SK-N-SH (cell line): Measurements from ENCODE around the gene IGDCC3. TPM values are rescaled to one million over a fixed set of nuclear protein-coding genes. Genes with fewer than 3 reads are reported as not detected.

Experiments
- CTCF ChIA-PET: fragments of 300-600, 350-600 bp; formaldehyde crosslinking; extraction: SDS; loops from one replicate; lab custom pipeline; 2021; lab: Yijun Ruan, JAX
- POLR2A ChIA-PET: fragments of 350-600 bp; sonication (Branson Sonifier 250); formaldehyde crosslinking; extraction: SDS; loops from one replicate; lab custom pipeline; 2020; ENCODE audit warnings: antibody characterized with exemption, inconsistent platforms; lab: Yijun Ruan, JAX
- DNase-seq: peaks from one replicate; pipeline ENCODE4 v3.0.0; 2012
- H2AFZ ChIP-seq: fragments of 200-600 bp; sonication (generic); 2 replicates; pipeline ENCODE4 v1.8.1; 2016; ENCODE audit warnings: antibody characterized with exemption, mild to moderate bottlenecking, low read depth
- H3F3A ChIP-seq: fragments of 200-600 bp; sonication (generic); replicated peaks from 2 replicates; pipeline ENCODE3; 2016; ENCODE audit warnings: antibody characterized with exemption, mild to moderate bottlenecking; ENCODE audit not compliant: insufficient read depth
- H3K27ac ChIP-seq, 2 experiments: fragments of 200-500 bp in 1 of 2; fragments of 200-600 bp in 1 of 2; sonication (Bioruptor generic) in 1 of 2; sonication (generic), shearing (Covaris generic) in 1 of 2; 2 replicates each; pipeline versions ENCODE4 v1.5.1 to v1.6.1; 2014 to 2016; ENCODE audit warnings: low read depth in 2 of 2, inconsistent platforms in 1 of 2, low read length in 1 of 2, mild to moderate bottlenecking in 1 of 2, mixed read lengths in 1 of 2
- H3K27me3 ChIP-seq: fragments of 200-600 bp; sonication (generic), shearing (Covaris generic); 2 replicates; pipeline ENCODE4 v1.6.1; 2016; ENCODE audit warnings: mixed run types; ENCODE audit not compliant: insufficient read depth
- H3K36me3 ChIP-seq, 2 experiments: fragments of 200-500 bp in 1 of 2; fragments of 200-600 bp in 1 of 2; sonication (Bioruptor generic) in 1 of 2; sonication (generic) in 1 of 2; replicated peaks in 1 of 2; 2 replicates each; pipeline versions ENCODE3 to v1.5.1; 2014 to 2016; ENCODE audit warnings: low read length in 1 of 2, mild to moderate bottlenecking in 1 of 2; ENCODE audit not compliant: insufficient read depth in 2 of 2, control insufficient read depth in 1 of 2
- H3K4me1 ChIP-seq, 2 experiments: fragments of 200-500 bp in 1 of 2; fragments of 200-600 bp in 1 of 2; sonication (Bioruptor generic) in 1 of 2; sonication (generic), shearing (Covaris generic) in 1 of 2; 2 replicates each; pipeline versions ENCODE4 v1.5.1 to v1.6.1; 2014 to 2016; ENCODE audit warnings: low read depth in 1 of 2, low read length in 1 of 2, mixed run types in 1 of 2; ENCODE audit not compliant: insufficient read depth in 2 of 2, control insufficient read depth in 1 of 2
- H3K4me2 ChIP-seq: fragments of 200-600 bp; sonication (generic), shearing (Covaris generic); 2 replicates; pipeline ENCODE4 v1.6.1; 2017; ENCODE audit warnings: mixed run types
- H3K4me3 ChIP-seq, 2 experiments: fragments of 200-500 bp in 1 of 2; fragments of 200-600 bp in 1 of 2; sonication (Bioruptor generic) in 1 of 2; sonication (generic), shearing (Covaris generic) in 1 of 2; 2 replicates each; pipeline versions ENCODE4 v1.5.1 to v1.8.1; 2014 to 2016; ENCODE audit warnings: low read depth in 2 of 2, inconsistent platforms in 1 of 2, low read length in 1 of 2, mild to moderate bottlenecking in 1 of 2, mixed read lengths in 1 of 2, moderate library complexity in 1 of 2
- H3K79me2 ChIP-seq: fragments of 200-600 bp; sonication (generic); 2 replicates; pipeline ENCODE4 v1.8.1; 2017; ENCODE audit warnings: mild to moderate bottlenecking; ENCODE audit not compliant: insufficient read depth
- H3K9ac ChIP-seq: fragments of 200-600 bp; sonication (generic); 2 replicates; pipeline ENCODE4 v1.6.1; 2017; ENCODE audit warnings: mixed run types
- H3K9me2 ChIP-seq: fragments of 200-600 bp; sonication (generic); 2 replicates; pipeline ENCODE4 v1.6.1; 2017; ENCODE audit warnings: mixed run types
- H3K9me3 ChIP-seq: fragments of 200-600 bp; sonication (generic); 2 replicates; pipeline ENCODE4 v1.6.1; 2017; ENCODE audit warnings: mixed run types, mild to moderate bottlenecking, moderate library complexity
- H4K20me1 ChIP-seq: fragments of 200-600 bp; sonication (generic); 2 replicates; pipeline ENCODE4 v1.6.1; 2017; ENCODE audit warnings: mild to moderate bottlenecking, mixed run types; ENCODE audit not compliant: insufficient read depth
- CHD2 ChIP-seq: fragments of 150-350 bp; IDR thresholded peaks from 2 replicates; pipeline ENCODE4 v1.6.1; 2018; ENCODE audit warnings: low read length; ENCODE audit not compliant: partially characterized antibody
- FOSL2 ChIP-seq: IDR thresholded peaks from 2 replicates; pipeline ENCODE4 v1.4.0; 2012; ENCODE audit warnings: low read depth, mild to moderate bottlenecking, moderate library complexity, borderline replicate concordance
- FOXM1 ChIP-seq: IDR thresholded peaks from 2 replicates; pipeline ENCODE4 v1.4.0; 2012; ENCODE audit warnings: low read depth, mild to moderate bottlenecking
- GABPA ChIP-seq: IDR thresholded peaks from 2 replicates; pipeline ENCODE4 v1.4.0; 2012; ENCODE audit warnings: low read depth, mild to moderate bottlenecking
- MEF2A ChIP-seq: IDR thresholded peaks from 2 replicates; pipeline ENCODE4 v1.4.0; 2012; ENCODE audit warnings: low read depth, borderline replicate concordance
- MXI1 ChIP-seq: IDR thresholded peaks from 2 replicates; pipeline ENCODE4 v1.6.1; 2012; ENCODE audit warnings: mild to moderate bottlenecking, low read depth, low read length, improper control_type of control experiment
- POLR2AphosphoS5 ChIP-seq: IDR thresholded peaks from 2 replicates; pipeline ENCODE4 v1.6.1; 2012; ENCODE audit warnings: low read depth, low read length
- REST ChIP-seq: IDR thresholded peaks from 2 replicates; pipeline ENCODE4 v1.6.1; 2012; ENCODE audit warnings: mild to moderate bottlenecking, low read depth, low read length, moderate library complexity
- RXRA ChIP-seq: IDR thresholded peaks from 2 replicates; pipeline ENCODE4 v1.4.0; 2012; ENCODE audit warnings: low read depth, mild to moderate bottlenecking, borderline replicate concordance
- SIN3A ChIP-seq: IDR thresholded peaks from 2 replicates; pipeline ENCODE4 v1.6.1; 2012; ENCODE audit warnings: low read depth, mild to moderate bottlenecking, low read length, moderate library complexity, borderline replicate concordance
- SMC3 ChIP-seq: IDR thresholded peaks from 2 replicates; pipeline ENCODE4 v1.6.1; 2012; ENCODE audit warnings: low read depth, low read length, improper control_type of control experiment
- TAF1 ChIP-seq: IDR thresholded peaks from 2 replicates; pipeline ENCODE4 v1.6.1; 2012; ENCODE audit warnings: low read depth, mild to moderate bottlenecking, low read length, moderate library complexity, borderline replicate concordance
- USF1 ChIP-seq: IDR thresholded peaks from 2 replicates; pipeline ENCODE4 v1.4.0; 2012; ENCODE audit warnings: low read depth, borderline replicate concordance
- WGBS: methylation state at CpG from one replicate; pipeline ENCODE4 v1.1.6; 2017; ENCODE audit warnings: low lambda C conversion rate; 5-methylcytosine and 5-hydroxymethylcytosine counted together
- polyA plus RNA-seq, 3 experiments: library from polyadenylated mRNA; depleted of rRNA; stranded (reverse); fragments of >200 nt; gene quantifications; 2 replicates each; pipeline ENCODE4 v1.2.3, GENCODE V29; 2012

The IGDCC3 gene
- polyA plus RNA-seq, 1 of the 3 experiments (the other 2 are of a cell fraction): 0.43 TPM

- H3F3A ChIP-seq: peaks cover 6% of the 10 kb centered on the region
- no peak overlapping the region for H3K4me2 ChIP-seq
- 82% methylated on average over 7 of the region's 7 CpGs for WGBS
- H4K20me1 ChIP-seq: no peaks in the 10 kb centered on the region
- H3K36me3 ChIP-seq: no peaks in the 10 kb centered on the region
- H2AFZ ChIP-seq: no peak overlapping the region
- CTCF ChIA-PET: interaction anchor here (0.6 to 2.6 kb wide), 2 partner anchors 8 to 138 kb away, joined by 3 to 28 read pairs; no protein-coding TSS in a partner anchor
- H3K9ac ChIP-seq: no peak overlapping the region
- H3K27ac ChIP-seq: peak overlapping the region in 1 of 2 experiments; percentile 41; a peak in 1 of 4 replicates
- peaks cover 0 to 12% of the 10 kb centered on the region in 2 experiments; a peak in 1 of 4 replicates for H3K4me1 ChIP-seq
- H3K9me3 ChIP-seq: no peaks in the 10 kb centered on the region
- no peak overlapping the region for H3K4me3 ChIP-seq
- H3K9me2 ChIP-seq: no peaks in the 10 kb centered on the region
- DNase-seq: no peak
- H3K79me2 ChIP-seq: no peaks in the 10 kb centered on the region
- POLR2A ChIA-PET: no interaction called here
- no peak for TF ChIP-seq REST
- TF ChIP-seq CHD2: no peak
- no peak for TF ChIP-seq FOSL2
- no peak for TF ChIP-seq FOXM1
- no peak for TF ChIP-seq GABPA
- no peak for TF ChIP-seq SMC3
- no peak for TF ChIP-seq USF1
- TF ChIP-seq SIN3A: no peak
- no peak for TF ChIP-seq MEF2A
- no peak for TF ChIP-seq TAF1
- no peak for TF ChIP-seq RXRA
- TF ChIP-seq MXI1: no peak
- no peak for TF ChIP-seq POLR2AphosphoS5
- H3K27me3 ChIP-seq: no peaks in the 10 kb centered on the region; the same call in 1 of the 2 replicates
Measured at GRCh38 chr15:65408324-65409035, 30.7 kb upstream of the IGDCC3 start.
